Activated naive CD4-positive, alpha-beta T cell treated with anti-CD3 and anti-CD28 coated beads for 36 hours (primary cell): ENCODE data around the gene CLSTN2. TPM values are rescaled to one million over a fixed set of nuclear protein-coding genes. Genes with fewer than 3 reads are reported as not detected.

Experiments
- CTCF ChIA-PET: fragments of 350-600 bp; sonication (Branson Sonifier 250); formaldehyde crosslinking; loops from one replicate; lab custom pipeline; 2021; ENCODE audit warnings: antibody characterized with exemption; lab: Charles Lee
- DNase-seq: peaks from one replicate; pipeline ENCODE4 v3.0.0-alpha.2; 2020
- H3K27ac Mint-ChIP-seq: one replicate; pipeline ENCODE4 v1.8.0; 2021; ENCODE audit warnings: mild to moderate bottlenecking, mixed read lengths
- H3K27me3 Mint-ChIP-seq: one replicate; pipeline ENCODE4 v1.8.0; 2021; ENCODE audit warnings: low read depth, mixed read lengths
- H3K36me3 Mint-ChIP-seq: one replicate; pipeline ENCODE4 v1.8.0; 2021; ENCODE audit warnings: low read depth, mixed read lengths
- H3K4me1 Mint-ChIP-seq: one replicate; pipeline ENCODE4 v1.8.0; 2021; ENCODE audit warnings: low read depth, mixed read lengths
- H3K4me3 Mint-ChIP-seq: one replicate; pipeline ENCODE4 v1.8.0; 2021; ENCODE audit warnings: mild to moderate bottlenecking, moderate library complexity, mixed read lengths
- H3K9me3 Mint-ChIP-seq: one replicate; pipeline ENCODE4 v1.8.0; 2021; ENCODE audit warnings: mixed read lengths
- intact Hi-C: fragments of 100-400 bp; cut with micrococcal nuclease; formaldehyde crosslinking; loops from one replicate; pipeline ENCODE4 v1.15.1; 2023
- total RNA-seq, 2 experiments: library from RNA; stranded (reverse); gene quantifications; one replicate each; pipeline ENCODE4 v1.2.3, GENCODE V29; 2021

CLSTN2 gene
- total RNA-seq, 2 experiments from 2014 or later: not detected

DNA sequence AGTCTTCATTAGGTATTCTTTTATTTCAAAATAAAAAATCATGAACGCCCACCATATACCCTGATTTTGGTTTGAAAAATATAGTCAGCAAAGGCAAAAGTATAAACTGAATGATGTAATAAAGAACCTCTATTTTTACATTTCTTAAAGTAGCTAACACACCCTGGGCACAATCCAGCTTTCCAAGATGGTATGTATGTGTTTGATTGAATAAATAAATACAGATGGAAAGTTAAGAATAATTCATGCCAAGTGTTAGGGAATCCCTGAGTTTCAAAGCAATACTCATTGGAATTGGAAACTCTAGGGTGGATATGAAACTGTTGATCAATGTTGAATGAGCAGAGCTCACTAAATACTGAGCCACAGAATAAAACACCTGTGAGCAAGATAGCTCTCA, 679.0 kb downstream of the CLSTN2 start:
- Mint-ChIP-seq H3K27ac (no peak overlapping the region), H3K4me3 (no peak overlapping the region), H3K36me3 (no peaks in the 10 kb centered on the region), H3K9me3 (peaks cover 3% of the 10 kb centered on the region), H3K27me3 (peaks cover 4% of the 10 kb centered on the region), H3K4me1 (no peaks in the 10 kb centered on the region)
- CTCF ChIA-PET: no interaction called here
- DNase-seq: no peak
- intact Hi-C loops: no loop called here

DNA sequence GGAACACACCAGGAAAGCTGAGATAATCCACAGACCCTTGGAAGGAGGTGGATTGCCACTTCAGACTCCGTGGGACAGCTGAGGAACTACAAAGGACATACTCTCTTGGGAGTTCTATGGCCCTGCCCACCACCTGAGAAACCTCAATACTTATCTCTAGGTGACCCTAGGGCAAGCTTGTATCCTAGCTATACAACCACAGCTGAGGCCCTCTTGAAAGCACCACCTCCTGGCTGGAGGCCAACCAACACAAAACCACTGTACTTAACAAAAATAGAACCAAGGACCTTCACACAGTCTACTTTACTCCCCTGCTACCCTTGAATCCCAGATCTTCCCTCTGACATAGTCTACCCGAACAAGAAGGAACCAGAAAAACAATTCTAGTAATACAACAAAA, 682.1 kb downstream of the CLSTN2 start:
- H3K27me3 Mint-ChIP-seq: peaks cover 4% of the 10 kb centered on the region
- H3K9me3 Mint-ChIP-seq: peaks cover 3% of the 10 kb centered on the region
- intact Hi-C loops: no loop called here
- CTCF ChIA-PET: no interaction called here
- no peak overlapping the region for H3K4me3 Mint-ChIP-seq
- no peak overlapping the region for H3K27ac Mint-ChIP-seq
- H3K4me1 Mint-ChIP-seq: no peaks in the 10 kb centered on the region
- DNase-seq: no peak
- no peaks in the 10 kb centered on the region for H3K36me3 Mint-ChIP-seq

DNA sequence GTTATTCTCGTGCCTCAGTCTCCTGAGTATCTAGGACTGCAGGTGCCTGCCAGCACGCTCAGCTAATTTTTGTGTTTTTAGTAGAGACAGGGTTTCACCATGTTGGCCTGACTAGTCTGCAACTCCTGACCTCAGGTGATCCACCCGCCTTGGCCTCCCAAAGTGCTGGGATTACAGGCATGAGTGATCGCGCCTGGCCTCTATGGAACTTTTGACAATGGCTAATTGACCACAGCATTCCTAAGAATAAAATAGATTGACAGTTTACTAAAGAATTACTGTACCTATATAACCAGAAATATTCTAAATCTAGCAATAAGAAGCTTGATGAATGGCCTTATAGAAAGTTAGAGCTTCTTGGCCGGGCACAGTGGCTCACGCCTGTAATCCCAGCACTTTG, 691.9 kb downstream of the CLSTN2 start:
- no peak for DNase-seq
- Mint-ChIP-seq H3K27me3 (peaks cover 3% of the 10 kb centered on the region), H3K36me3 (no peaks in the 10 kb centered on the region), H3K9me3 (peaks cover 2% of the 10 kb centered on the region), H3K27ac (no peak overlapping the region), H3K4me3 (no peak overlapping the region), H3K4me1 (no peaks in the 10 kb centered on the region)
- intact Hi-C loops: no loop called here
- CTCF ChIA-PET: no interaction called here
